ENCODE results near the gene GSDMA. TPM values are rescaled to one million over a fixed set of nuclear protein-coding genes. Genes with fewer than 3 reads are reported as not detected.

The GSDMA gene
- total and polyA plus RNA-seq, 10 of the 15 experiments (the other 5 are each of a cell fraction or from before 2014, with no cell fraction given), result 0.04 to 0.11 TPM; not detected in 8

- TF ChIP-seq EP300 (IDR thresholded peaks at IDR 0.05; ENCODE audit: borderline replicate concordance in 1 of 2, control insufficient read depth in 1 of 2, low read depth in 2 of 2, low read length in 2 of 2) (0 out of 4 replicates have a peak, but pooled peaks of 1 of the 2 experiments have one; percentile 7), ELK1 (IDR thresholded peaks at IDR 0.05; ENCODE audit: low read depth, low read length) (no peak), RELA (IDR thresholded peaks at IDR 0.05; ENCODE audit: borderline replicate concordance, partially characterized antibody) (no peak), NFXL1 (IDR thresholded peaks at IDR 0.05; ENCODE audit: borderline replicate concordance) (no peak), MEF2A (IDR thresholded peaks at IDR 0.05; ENCODE audit: insufficient read depth, low read depth, low read length) (no peak), NFYA (IDR thresholded peaks at IDR 0.05; ENCODE audit: borderline replicate concordance, low read depth, low read length) (no peak), PAX8 (IDR thresholded peaks at IDR 0.05) (no peak), BACH1 (IDR thresholded peaks at IDR 0.05; ENCODE audit: borderline replicate concordance) (no peak), ZZZ3 (IDR thresholded peaks at IDR 0.05; ENCODE audit: control insufficient read depth, insufficient read length, low read depth) (no peak), SIN3A (IDR thresholded peaks at IDR 0.05; ENCODE audit: low read depth, low read length) (no peak), ZBTB33 (IDR thresholded peaks at IDR 0.05) (no peak), SPI1 (IDR thresholded peaks at IDR 0.05; ENCODE audit: borderline replicate concordance, insufficient read depth, low read depth, low read length) (0 out of 2 replicates have a peak, but pooled peaks have one; percentile 15)
- TF ChIP-seq, protein P1, sequence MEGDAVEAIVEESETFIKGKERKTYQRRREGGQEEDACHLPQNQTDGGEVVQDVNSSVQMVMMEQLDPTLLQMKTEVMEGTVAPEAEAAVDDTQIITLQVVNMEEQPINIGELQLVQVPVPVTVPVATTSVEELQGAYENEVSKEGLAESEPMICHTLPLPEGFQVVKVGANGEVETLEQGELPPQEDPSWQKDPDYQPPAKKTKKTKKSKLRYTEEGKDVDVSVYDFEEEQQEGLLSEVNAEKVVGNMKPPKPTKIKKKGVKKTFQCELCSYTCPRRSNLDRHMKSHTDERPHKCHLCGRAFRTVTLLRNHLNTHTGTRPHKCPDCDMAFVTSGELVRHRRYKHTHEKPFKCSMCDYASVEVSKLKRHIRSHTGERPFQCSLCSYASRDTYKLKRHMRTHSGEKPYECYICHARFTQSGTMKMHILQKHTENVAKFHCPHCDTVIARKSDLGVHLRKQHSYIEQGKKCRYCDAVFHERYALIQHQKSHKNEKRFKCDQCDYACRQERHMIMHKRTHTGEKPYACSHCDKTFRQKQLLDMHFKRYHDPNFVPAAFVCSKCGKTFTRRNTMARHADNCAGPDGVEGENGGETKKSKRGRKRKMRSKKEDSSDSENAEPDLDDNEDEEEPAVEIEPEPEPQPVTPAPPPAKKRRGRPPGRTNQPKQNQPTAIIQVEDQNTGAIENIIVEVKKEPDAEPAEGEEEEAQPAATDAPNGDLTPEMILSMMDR (IDR thresholded peaks at IDR 0.05 in 2 of 3, conservative IDR thresholded peaks at IDR 0.05 in 1 of 3; ENCODE audit: control insufficient read depth in 2 of 3, extremely low read depth in 1 of 3, insufficient read depth in 1 of 3, low read depth in 3 of 3, low read length in 3 of 3), result peak in 2 of 3 experiments; percentile 16 to 27; a peak in 2 of 6 replicates
- TF ChIP-seq, protein P2, sequence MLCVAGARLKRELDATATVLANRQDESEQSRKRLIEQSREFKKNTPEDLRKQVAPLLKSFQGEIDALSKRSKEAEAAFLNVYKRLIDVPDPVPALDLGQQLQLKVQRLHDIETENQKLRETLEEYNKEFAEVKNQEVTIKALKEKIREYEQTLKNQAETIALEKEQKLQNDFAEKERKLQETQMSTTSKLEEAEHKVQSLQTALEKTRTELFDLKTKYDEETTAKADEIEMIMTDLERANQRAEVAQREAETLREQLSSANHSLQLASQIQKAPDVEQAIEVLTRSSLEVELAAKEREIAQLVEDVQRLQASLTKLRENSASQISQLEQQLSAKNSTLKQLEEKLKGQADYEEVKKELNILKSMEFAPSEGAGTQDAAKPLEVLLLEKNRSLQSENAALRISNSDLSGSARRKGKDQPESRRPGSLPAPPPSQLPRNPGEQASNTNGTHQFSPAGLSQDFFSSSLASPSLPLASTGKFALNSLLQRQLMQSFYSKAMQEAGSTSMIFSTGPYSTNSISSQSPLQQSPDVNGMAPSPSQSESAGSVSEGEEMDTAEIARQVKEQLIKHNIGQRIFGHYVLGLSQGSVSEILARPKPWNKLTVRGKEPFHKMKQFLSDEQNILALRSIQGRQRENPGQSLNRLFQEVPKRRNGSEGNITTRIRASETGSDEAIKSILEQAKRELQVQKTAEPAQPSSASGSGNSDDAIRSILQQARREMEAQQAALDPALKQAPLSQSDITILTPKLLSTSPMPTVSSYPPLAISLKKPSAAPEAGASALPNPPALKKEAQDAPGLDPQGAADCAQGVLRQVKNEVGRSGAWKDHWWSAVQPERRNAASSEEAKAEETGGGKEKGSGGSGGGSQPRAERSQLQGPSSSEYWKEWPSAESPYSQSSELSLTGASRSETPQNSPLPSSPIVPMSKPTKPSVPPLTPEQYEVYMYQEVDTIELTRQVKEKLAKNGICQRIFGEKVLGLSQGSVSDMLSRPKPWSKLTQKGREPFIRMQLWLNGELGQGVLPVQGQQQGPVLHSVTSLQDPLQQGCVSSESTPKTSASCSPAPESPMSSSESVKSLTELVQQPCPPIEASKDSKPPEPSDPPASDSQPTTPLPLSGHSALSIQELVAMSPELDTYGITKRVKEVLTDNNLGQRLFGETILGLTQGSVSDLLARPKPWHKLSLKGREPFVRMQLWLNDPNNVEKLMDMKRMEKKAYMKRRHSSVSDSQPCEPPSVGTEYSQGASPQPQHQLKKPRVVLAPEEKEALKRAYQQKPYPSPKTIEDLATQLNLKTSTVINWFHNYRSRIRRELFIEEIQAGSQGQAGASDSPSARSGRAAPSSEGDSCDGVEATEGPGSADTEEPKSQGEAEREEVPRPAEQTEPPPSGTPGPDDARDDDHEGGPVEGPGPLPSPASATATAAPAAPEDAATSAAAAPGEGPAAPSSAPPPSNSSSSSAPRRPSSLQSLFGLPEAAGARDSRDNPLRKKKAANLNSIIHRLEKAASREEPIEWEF (IDR thresholded peaks at IDR 0.05; ENCODE audit: insufficient replicate concordance, low read depth, low read length), result no peak
Measured at GRCh38 chr17:39979893-39980350, 17.1 kb downstream of the GSDMA start (continued).

Data from GM12878 (cell line).